HuH-7 (cell line): ENCODE data around the gene U2AF2.
"Not testable (repeated sequence)": the region's sequence is repeated elsewhere in the genome, so short reads cannot be mapped to it uniquely, and the experiment has no call there.

Source experiments
- DNase-seq: peaks from one replicate; pipeline ENCODE4 v3.0.0; 2011; ENCODE audit warnings: low spot score

Gene U2AF2

DNA sequence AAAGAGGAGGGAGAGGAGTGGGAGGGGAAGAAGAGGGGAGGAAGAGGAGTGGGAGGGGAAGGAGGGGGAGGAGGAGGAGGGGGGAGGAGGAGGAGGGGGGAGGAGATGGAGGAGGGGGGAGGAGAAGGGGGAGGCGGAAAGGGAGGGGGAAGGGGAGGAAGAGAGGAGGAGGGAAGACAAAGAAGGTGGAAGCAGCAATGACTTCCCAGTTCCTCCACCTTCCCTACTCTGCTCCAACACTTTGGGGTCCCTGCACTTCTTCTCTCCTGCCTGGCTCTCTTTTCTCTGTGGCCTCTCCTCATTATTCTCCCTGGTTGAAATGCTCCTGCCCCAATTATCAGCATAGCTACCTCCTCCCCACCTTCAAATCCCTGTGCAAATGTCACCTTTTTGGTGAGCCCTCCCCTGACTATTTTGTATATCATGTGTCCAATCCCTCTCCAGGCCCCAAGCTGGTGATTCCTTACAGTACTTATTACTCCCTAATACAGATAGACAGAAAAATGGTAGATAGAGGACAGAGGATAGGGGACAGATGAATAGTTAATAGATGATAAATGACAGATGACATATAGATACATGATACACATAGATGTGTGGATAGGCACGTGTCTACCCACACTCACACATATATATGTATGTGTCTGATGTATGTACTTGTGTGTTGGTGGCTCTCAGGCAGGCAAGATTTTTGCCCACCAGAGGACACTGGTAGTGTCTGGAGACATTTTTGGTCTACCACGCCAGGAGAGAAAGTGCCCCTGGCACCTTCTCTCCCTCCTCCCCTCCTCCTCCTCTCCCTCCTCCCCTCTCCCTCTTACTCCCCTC lies 58.2 kb downstream of the U2AF2 start:
- DNase-seq = no peak

- DNase-seq = no peak
Observed at GRCh38 chr19:55716531-55716930, 61.7 kb downstream of the U2AF2 start.

- no peak for DNase-seq
Observed at GRCh38 chr19:55717251-55717650, 62.4 kb downstream of the U2AF2 start.

GRCh38 chr19:55717879-55718711 lies 63.3 kb downstream of the U2AF2 start:
- DNase-seq = not testable (repeated sequence)

DNA sequence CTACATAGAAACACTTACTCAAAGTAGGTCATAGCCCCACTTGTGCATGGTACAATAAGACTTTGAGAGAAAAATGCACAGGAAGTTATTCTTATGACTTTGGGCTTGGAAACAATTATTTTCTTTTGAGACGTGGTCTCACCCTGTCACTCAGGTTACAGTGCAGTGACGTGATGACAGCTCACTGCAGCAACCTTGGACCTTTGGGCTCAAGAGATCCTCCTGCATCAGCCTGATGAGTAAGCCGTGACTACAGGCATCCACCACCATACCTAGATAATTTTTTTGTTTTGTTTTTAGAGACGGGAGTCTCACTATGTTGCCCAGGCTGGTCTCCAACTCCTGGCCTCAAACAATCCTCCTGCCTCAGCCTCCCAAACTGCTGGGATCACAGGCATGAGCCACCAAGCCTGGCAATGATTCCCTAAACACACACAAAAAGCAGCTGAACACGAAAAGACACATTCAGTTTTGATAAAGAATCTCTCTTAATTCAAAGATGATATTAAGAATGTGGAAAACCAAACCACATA lies 65.4 kb downstream of the U2AF2 start:
- no peak for DNase-seq

DNA sequence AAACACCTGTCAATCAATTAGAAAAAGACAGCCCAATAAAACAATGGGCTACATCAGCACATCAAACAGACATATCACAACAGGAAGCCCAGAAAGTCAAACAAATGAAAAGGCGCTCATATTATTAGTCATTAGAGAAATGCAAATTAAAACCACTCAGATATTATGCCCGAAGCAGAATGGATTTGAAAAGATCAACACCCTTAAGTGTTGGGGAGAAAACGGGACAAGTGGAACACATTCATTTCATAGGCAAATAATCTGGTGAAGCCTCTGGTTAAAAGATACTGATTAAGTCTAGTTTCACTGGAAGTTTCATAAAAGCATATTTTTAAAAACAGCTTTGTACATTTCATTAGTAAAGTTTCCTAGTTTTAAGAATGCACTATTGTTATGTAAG lies 66.0 kb downstream of the U2AF2 start:
- no peak for DNase-seq

- DNase-seq = no peak
Observed at GRCh38 chr19:55723491-55723890, 68.7 kb downstream of the U2AF2 start.
